Right lobe of liver (tissue), 6 donors: ENCODE results near the gene WASF3. TPM values are rescaled to one million over a fixed set of nuclear protein-coding genes. Genes with fewer than 3 reads are reported as not detected.

ENCODE experiments used
- ATAC-seq, 4 donors: fragments of 200-7000 bp; cut with Tn5 transposase; one replicate each; pipeline ENCODE4 v1.9.1; 2020; ENCODE audit warnings: mild to moderate bottlenecking in 4 of 4, moderate library complexity in 4 of 4
- DNase-seq, 3 donors: peaks; one replicate each; pipeline ENCODE4 v3.0.0-alpha.2; 2020
- H3K27ac ChIP-seq, 3 donors: fragments of 200-600 bp; one replicate each; pipeline ENCODE4 v1.8.0; 2022
- H3K27me3 ChIP-seq, 2 donors: fragments of 200-600 bp; one replicate each; pipeline ENCODE4 v1.8.0; 2022
- H3K36me3 ChIP-seq, 4 donors: fragments of 200-600 bp; sonication (generic) in 1 of 4; one replicate each; pipeline versions ENCODE4 v1.5.1 to v1.8.0; 2017 to 2022; ENCODE audit warnings: control low read depth in 1 of 4
- H3K4me1 ChIP-seq, 4 donors: fragments of 200-600 bp; sonication (generic) in 1 of 4; one replicate each; pipeline versions ENCODE4 v1.5.1 to v1.8.0; 2017 to 2022; ENCODE audit warnings: control low read depth in 1 of 4
- H3K4me3 ChIP-seq, 3 donors: fragments of 200-600 bp; one replicate each; pipeline ENCODE4 v1.8.0; 2022
- H3K9me3 ChIP-seq, 4 donors: fragments of 200-600 bp; sonication (generic) in 1 of 4; one replicate each; pipeline versions ENCODE4 v1.5.1 to v1.8.0; 2017 to 2022; ENCODE audit warnings: control low read depth in 1 of 4
- CTCF ChIP-seq, 4 donors: fragments of 200-600 bp in 3 of 4; fragments of 450-650 bp in 1 of 4; IDR thresholded peaks; one replicate each; pipeline versions ENCODE4 v1.5.1 to v1.8.0; 2016 to 2022; ENCODE audit warnings: antibody characterized with exemption in 4 of 4, mild to moderate bottlenecking in 2 of 4
- POLR2A ChIP-seq: fragments of 450-650 bp; IDR thresholded peaks from one replicate; pipeline ENCODE4 v1.6.1; 2017; ENCODE audit warnings: antibody characterized with exemption, mild to moderate bottlenecking
- WGBS: methylation state at CpG from one replicate; pipeline ENCODE4 v1.1.6; 2018; ENCODE audit warnings: low coverage, low lambda C conversion rate; ENCODE audit not compliant: insufficient coverage; ENCODE audit errors: missing lambda C conversion rate; 5-methylcytosine and 5-hydroxymethylcytosine counted together
- intact Hi-C, 2 donors: fragments of 100-400 bp; cut with DNase I; formaldehyde crosslinking; loops; one replicate each; pipeline versions ENCODE4 v1.11.2 to v1.14.1; 2022
- total RNA-seq, 6 experiments: library from RNA; depleted of rRNA in 2 of 6; stranded (reverse); fragments of >200 nt in 2 of 6; fragmentation: NEBNext Ultra II Directional in 3 of 6; extraction: Animal tissue kit (Norgen Biotek cat#: 25700) in 3 of 6; gene quantifications; one replicate each; pipeline versions ENCODE4 v1.1.0 to v1.2.4, GENCODE V29; 2016 to 2023
- donor health status: DM: no; HTN: yes; CAD: no.
- donor health status: DM: no; HTN: no; CAD: no.
- donor health status: DM: no; HTN: no; CAD: no.
- donor health status: DM: no; HTN: yes; CAD: no.
- donor health status: DM: no; HTN: yes; CAD: no.

WASF3 gene
- total RNA-seq, 6 experiments from 2014 or later = 5.8 to 14.5 (median 8.3) TPM

- ATAC-seq (no peak), DNase-seq (no peak)
- WGBS = 81% methylated on average over 7 of the region's 15 CpGs
- Histone ChIP-seq H3K9me3 (no peaks in the 10 kb centered on the region), H3K27me3 (no peaks in the 10 kb centered on the region), H3K4me1 (no peaks in the 10 kb centered on the region), H3K27ac (no peak overlapping the region), H3K4me3 (no peak overlapping the region), H3K36me3 (no peaks in the 10 kb centered on the region)
- TF ChIP-seq POLR2A (no peak), CTCF (IDR thresholded peaks at IDR 0.05) (no peak)
- intact Hi-C loops = no loop called here
These were observed 123.6 kb downstream of the WASF3 start for GRCh38 chr13:26681036-26681435.

GRCh38 chr13:26682606-26683005, 125.1 kb downstream of the WASF3 start:
- intact Hi-C loops = no loop called here
- H3K9me3 ChIP-seq = no peaks in the 10 kb centered on the region
- H3K4me1 ChIP-seq = no peaks in the 10 kb centered on the region
- no peak for TF ChIP-seq CTCF (IDR thresholded peaks at IDR 0.05)
- TF ChIP-seq POLR2A = no peak
- DNase-seq = no peak
- no peaks in the 10 kb centered on the region for H3K27me3 ChIP-seq
- H3K4me3 ChIP-seq = no peak overlapping the region
- H3K27ac ChIP-seq = no peak overlapping the region
- ATAC-seq = no peak
- no peaks in the 10 kb centered on the region for H3K36me3 ChIP-seq
- 91% methylated on average over 14 of the region's 19 CpGs for WGBS

- TF ChIP-seq CTCF (IDR thresholded peaks at IDR 0.05) (no peak), POLR2A (no peak)
- 78% methylated on average over 10 of the region's 22 CpGs for WGBS
- intact Hi-C loops = no loop called here
- no peak for DNase-seq
- no peaks in the 10 kb centered on the region for H3K4me1 ChIP-seq
- H3K4me3 ChIP-seq = no peak overlapping the region
- no peak for ATAC-seq
- no peaks in the 10 kb centered on the region for H3K9me3 ChIP-seq
- no peak overlapping the region for H3K27ac ChIP-seq
- H3K27me3 ChIP-seq = no peaks in the 10 kb centered on the region
- no peaks in the 10 kb centered on the region for H3K36me3 ChIP-seq
These were observed 128.1 kb downstream of the WASF3 start for GRCh38 chr13:26685606-26686005.

GRCh38 chr13:26686285-26686684, 128.8 kb downstream of the WASF3 start:
- DNase-seq = no peak
- no peak overlapping the region for H3K4me3 ChIP-seq
- H3K27me3 ChIP-seq = no peaks in the 10 kb centered on the region
- no CpG with 5 or more reads among the region's 2 CpGs for WGBS
- TF ChIP-seq POLR2A (no peak), CTCF (IDR thresholded peaks at IDR 0.05) (no peak)
- H3K36me3 ChIP-seq = no peaks in the 10 kb centered on the region
- no peaks in the 10 kb centered on the region for H3K9me3 ChIP-seq
- no peak for ATAC-seq
- H3K4me1 ChIP-seq = no peaks in the 10 kb centered on the region
- intact Hi-C loops = no loop called here
- no peak overlapping the region for H3K27ac ChIP-seq

- intact Hi-C loops = no loop called here
- TF ChIP-seq POLR2A = no peak
- no peak for TF ChIP-seq CTCF (IDR thresholded peaks at IDR 0.05)
- Histone ChIP-seq H3K27ac (no peak overlapping the region), H3K36me3 (no peaks in the 10 kb centered on the region), H3K4me1 (no peaks in the 10 kb centered on the region), H3K9me3 (no peaks in the 10 kb centered on the region), H3K4me3 (no peak overlapping the region), H3K27me3 (no peaks in the 10 kb centered on the region)
- WGBS = 86% methylated on average over 8 of the region's 8 CpGs
- DNase-seq = no peak
- ATAC-seq = no peak
These were observed 130.8 kb downstream of the WASF3 start for GRCh38 chr13:26688286-26688685.
